ENCODE measurements around the gene SPX.

The SPX gene

DNA sequence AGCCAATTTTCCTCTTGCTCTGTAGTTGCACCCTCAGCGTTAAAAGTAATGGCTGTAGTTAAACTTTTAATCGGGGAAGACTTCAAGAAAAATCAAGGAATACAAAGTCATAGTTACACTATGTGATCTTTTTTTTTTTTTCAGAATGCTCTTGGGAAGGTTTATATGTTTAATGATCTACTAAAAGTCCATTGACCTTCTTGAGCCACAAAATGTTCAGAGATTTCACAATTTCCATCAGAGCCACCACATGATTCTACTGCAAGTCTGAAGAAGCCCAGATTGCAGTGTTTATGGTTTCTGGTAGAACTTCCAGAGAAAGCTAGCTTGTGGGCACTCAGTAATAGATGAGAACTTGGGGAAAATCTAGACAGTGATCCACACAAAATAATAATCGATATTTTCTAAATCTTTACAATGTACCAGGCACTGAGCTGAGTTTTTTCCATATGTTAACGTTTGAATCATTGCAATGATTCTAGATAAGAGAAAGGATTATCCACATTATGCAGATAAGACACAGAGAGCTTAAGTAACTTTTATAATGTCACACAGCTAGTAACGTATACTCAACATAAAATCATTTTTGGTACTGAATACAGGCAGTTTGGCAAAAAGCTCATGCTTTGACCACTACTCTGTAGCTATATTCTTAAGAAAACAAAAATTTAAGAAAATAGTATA is 40.3 kb downstream of the SPX start:
- H3K4me3 ChIP-seq (ENCODE audit: low read depth, low read length), result no peak overlapping the region
- TF ChIP-seq, protein P1, sequence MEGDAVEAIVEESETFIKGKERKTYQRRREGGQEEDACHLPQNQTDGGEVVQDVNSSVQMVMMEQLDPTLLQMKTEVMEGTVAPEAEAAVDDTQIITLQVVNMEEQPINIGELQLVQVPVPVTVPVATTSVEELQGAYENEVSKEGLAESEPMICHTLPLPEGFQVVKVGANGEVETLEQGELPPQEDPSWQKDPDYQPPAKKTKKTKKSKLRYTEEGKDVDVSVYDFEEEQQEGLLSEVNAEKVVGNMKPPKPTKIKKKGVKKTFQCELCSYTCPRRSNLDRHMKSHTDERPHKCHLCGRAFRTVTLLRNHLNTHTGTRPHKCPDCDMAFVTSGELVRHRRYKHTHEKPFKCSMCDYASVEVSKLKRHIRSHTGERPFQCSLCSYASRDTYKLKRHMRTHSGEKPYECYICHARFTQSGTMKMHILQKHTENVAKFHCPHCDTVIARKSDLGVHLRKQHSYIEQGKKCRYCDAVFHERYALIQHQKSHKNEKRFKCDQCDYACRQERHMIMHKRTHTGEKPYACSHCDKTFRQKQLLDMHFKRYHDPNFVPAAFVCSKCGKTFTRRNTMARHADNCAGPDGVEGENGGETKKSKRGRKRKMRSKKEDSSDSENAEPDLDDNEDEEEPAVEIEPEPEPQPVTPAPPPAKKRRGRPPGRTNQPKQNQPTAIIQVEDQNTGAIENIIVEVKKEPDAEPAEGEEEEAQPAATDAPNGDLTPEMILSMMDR (IDR thresholded peaks at IDR 0.05; ENCODE audit: low read depth, low read length), result no peak
- H3K4me1 ChIP-seq, result no peaks in the 10 kb centered on the region
- no peaks in the 10 kb centered on the region for H3K36me3 ChIP-seq
- no peak for DNase-seq
- H3K9me3 ChIP-seq, result no peaks in the 10 kb centered on the region; the same call in 1 of the 2 replicates
- peaks cover 3% of the 10 kb centered on the region; the same call in 1 of the 2 replicates for H3K27me3 ChIP-seq

DNA sequence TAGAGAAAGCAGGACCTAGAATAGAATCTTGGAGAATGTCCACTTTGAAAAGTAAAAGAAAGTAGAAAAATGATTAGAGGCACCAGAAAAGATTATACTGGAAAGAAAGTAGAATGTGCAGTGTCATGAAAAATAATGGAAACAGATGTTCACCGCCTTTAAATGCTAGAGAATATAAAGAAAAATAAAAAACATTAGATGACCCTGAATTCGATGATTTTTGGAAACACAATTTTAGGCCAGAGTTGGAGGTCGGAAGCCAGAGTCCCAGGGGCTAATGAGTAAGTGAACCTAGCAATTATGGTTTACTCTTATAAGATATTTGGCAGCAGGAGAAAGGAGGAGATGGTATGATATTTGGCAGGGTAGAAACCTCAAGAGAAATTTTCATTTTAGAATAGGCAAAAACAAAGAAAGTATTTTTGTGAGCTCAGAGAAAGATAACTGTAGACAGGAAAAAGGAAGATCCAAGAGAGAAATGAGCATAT is 40.9 kb downstream of the SPX start:
- no peaks in the 10 kb centered on the region for H3K36me3 ChIP-seq
- no peaks in the 10 kb centered on the region; the same call in 1 of the 2 replicates for H3K9me3 ChIP-seq
- H3K4me1 ChIP-seq, result no peaks in the 10 kb centered on the region
- TF ChIP-seq, protein P1 (IDR thresholded peaks at IDR 0.05; ENCODE audit: low read depth, low read length), result no peak
- no peak for DNase-seq
- no peak overlapping the region for H3K4me3 ChIP-seq (ENCODE audit: low read depth, low read length)
- peaks cover 3% of the 10 kb centered on the region; the same call in 1 of the 2 replicates for H3K27me3 ChIP-seq

DNA sequence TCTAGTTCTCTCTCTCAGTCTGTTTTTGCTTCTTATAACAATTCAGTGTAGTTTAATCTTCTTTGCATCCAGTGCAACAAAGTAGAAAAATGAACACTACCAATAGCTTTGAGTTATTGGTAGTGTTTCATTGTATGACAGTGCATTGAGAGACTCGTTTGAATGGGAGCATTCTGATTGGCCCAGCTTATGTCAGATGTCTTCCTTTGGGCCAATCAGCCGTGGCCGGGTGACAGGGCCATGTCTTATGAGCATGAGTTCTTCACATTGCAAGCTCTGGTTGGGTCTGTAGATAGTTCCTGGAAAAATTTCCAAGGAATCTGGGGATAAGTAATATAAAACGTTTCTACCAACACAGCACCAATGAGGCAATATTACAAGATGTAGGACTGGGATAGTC is 42.0 kb downstream of the SPX start:
- no peak overlapping the region for H3K4me3 ChIP-seq (ENCODE audit: low read depth, low read length)
- H3K27me3 ChIP-seq, result peaks cover 3% of the 10 kb centered on the region; the same call in 1 of the 2 replicates
- TF ChIP-seq, protein P1 (IDR thresholded peaks at IDR 0.05; ENCODE audit: low read depth, low read length), result no peak
- DNase-seq, result peak; percentile 24
- H3K9me3 ChIP-seq, result no peaks in the 10 kb centered on the region; the same call in 1 of the 2 replicates
- no peaks in the 10 kb centered on the region for H3K36me3 ChIP-seq
- no peaks in the 10 kb centered on the region for H3K4me1 ChIP-seq

DNA sequence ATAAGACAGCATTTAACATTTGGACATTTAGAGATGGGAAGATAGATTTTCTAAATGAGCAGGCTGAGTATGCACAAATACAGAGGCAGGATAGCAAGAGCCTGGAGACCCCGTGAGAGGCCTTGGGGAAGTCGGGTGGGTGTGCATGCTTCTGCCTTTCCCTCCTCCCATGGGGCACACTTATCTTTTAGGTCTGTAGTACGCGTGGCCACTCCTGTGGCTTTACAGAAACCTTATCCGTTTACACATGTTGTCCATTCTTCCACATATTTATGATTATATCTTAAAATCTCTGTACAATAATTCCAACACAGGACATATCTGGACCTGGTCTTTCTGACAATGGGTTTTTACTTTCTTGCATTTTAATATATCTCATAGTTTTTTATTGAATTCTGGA is 45.0 kb downstream of the SPX start:
- Histone ChIP-seq H3K27me3 (peaks cover 4% of the 10 kb centered on the region; the same call in 1 of the 2 replicates), H3K4me1 (no peaks in the 10 kb centered on the region), H3K9me3 (no peaks in the 10 kb centered on the region; the same call in 1 of the 2 replicates), H3K4me3 (ENCODE audit: low read depth, low read length) (no peak overlapping the region), H3K36me3 (no peaks in the 10 kb centered on the region)
- TF ChIP-seq, protein P1 (IDR thresholded peaks at IDR 0.05; ENCODE audit: low read depth, low read length), result no peak
- DNase-seq, result no peak

DNA sequence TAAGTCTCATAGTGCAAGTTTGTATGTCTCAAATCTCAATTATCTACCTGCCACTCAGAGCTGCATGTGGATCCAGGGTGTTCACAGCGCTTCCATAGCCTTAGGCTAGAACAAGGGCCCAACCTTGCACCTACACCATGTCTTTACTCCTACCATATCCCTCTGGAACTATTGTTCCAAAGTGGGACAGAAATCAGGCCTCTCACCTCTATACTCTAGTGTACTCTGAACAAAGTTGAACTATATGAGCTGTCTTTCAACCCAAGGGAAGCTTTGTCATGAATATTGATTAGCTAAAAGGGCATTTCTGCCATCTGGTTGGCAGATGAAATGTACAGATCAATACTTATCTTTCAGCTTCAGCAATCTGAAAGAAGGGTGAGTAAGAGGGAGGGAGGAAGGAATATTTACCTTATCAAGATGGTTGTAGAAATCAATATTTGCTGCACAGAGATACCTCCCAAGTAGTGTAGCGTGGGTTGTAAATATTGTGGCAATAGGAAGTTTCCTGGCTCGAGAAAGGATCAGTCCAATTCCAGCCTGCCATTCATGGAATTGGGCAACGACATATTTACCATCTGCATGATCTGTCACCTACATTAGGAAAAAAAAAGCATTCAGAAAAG is 47.8 kb downstream of the SPX start:
- no peak for DNase-seq
- H3K27me3 ChIP-seq, result peaks cover 3% of the 10 kb centered on the region; the same call in 1 of the 2 replicates
- H3K36me3 ChIP-seq, result no peaks in the 10 kb centered on the region
- H3K4me1 ChIP-seq, result no peaks in the 10 kb centered on the region
- TF ChIP-seq, protein P1 (IDR thresholded peaks at IDR 0.05; ENCODE audit: low read depth, low read length), result no peak
- H3K9me3 ChIP-seq, result no peaks in the 10 kb centered on the region; the same call in 1 of the 2 replicates
- no peak overlapping the region for H3K4me3 ChIP-seq (ENCODE audit: low read depth, low read length)

DNA sequence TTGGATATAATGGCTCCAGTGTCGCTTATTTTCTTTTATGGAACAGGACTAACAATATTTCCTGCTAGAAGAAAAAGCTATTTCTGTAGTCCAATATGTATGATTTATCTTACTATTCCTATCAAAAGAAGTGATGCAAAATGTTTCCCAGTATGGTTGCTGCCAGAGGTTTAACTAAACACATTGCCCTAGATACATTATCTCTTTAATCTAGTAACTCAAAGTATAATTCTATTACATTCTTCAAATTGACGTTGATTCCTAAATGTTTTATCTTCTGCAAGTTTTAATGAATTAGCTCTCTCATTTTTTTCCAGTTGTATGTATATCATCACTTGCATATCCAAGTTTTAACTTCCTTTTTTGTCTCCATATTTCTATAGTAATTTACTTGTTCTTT is 50.3 kb downstream of the SPX start:
- TF ChIP-seq, protein P1 (IDR thresholded peaks at IDR 0.05; ENCODE audit: low read depth, low read length), result no peak
- Histone ChIP-seq H3K4me3 (ENCODE audit: low read depth, low read length) (no peak overlapping the region), H3K27me3 (peaks cover 3% of the 10 kb centered on the region; the same call in 1 of the 2 replicates), H3K9me3 (no peaks in the 10 kb centered on the region), H3K4me1 (no peaks in the 10 kb centered on the region), H3K36me3 (no peaks in the 10 kb centered on the region)
- DNase-seq, result no peak

Measured in BE2C (cell line).